HG03432 (cell line): ENCODE data around the gene SPATA6L.

Experiments used
- ATAC-seq: cut with Tn5 transposase; IDR thresholded peaks from one replicate; pipeline ENCODE4 v1.9.1; 2021; ENCODE audit warnings: mild to moderate bottlenecking, moderate library complexity; ENCODE audit not compliant: unreplicated experiment

SPATA6L gene

DNA sequence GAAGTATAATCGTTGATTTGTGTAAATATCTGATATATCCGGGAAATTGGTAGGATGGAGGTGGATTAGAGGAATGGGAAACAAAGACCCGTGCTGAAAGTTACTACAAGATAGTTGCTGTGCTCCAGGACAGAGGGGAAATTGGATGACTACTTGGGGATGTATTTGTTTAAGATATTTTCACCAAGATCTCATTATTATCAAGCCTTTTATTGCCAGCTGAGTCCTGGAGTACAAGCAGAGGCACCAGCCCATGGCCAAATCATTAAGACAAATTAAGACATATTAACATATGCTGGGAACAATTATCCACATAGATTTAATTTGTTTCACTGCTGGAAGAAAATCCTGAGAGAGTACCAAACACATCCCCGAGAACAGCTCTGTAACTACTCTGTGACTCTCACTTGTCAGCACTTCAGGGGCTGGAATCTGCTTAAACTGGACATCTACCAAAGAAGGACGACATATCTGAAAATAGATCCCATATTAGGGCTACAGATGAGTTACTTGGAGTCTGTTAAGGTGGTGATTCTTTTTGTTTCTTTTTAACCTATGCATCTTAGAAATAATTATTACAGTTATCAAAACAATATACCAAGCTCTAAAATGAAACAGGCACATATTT is 107.8 kb downstream of the SPATA6L start:
- no peak for ATAC-seq

DNA sequence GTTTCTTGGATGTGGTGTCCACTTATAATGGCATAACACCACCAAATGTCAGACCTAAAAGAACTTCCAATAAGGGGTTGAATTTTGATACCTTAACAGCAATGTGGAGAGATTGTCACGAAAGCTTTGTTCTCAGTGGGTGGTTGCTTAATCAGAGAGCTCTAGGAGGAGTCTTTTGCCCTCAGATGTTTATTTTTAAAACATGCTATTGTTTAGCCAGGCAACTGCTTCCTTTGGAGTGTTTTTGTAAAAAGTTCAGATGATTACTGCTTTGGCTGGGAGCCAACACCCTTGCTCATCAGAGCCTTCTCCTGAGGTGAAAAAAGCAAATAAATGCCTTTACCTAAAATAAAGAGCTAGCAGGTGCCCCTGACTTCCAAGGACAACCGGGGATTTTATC is 111.0 kb downstream of the SPATA6L start:
- ATAC-seq: no peak

DNA sequence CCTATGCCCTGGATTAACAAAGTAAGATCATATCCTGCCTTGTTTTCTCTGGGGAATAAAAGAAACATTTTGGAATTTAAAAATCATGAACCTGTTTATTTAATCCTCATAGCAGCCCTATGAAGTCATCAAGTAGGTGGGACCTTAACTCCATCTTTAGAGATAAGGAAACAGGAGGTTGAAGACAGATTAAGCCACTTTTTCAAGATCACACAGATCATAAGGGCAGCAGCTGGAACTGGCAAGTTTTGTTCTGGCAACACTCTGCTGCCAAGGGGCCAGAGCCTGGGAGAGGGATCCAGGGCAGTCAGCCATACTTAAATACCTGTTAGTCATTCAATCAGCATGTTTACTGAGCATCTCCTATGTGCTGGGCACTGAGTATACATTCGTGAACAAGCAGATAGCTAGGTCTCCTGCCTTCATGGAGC is 112.3 kb downstream of the SPATA6L start:
- no peak for ATAC-seq

DNA sequence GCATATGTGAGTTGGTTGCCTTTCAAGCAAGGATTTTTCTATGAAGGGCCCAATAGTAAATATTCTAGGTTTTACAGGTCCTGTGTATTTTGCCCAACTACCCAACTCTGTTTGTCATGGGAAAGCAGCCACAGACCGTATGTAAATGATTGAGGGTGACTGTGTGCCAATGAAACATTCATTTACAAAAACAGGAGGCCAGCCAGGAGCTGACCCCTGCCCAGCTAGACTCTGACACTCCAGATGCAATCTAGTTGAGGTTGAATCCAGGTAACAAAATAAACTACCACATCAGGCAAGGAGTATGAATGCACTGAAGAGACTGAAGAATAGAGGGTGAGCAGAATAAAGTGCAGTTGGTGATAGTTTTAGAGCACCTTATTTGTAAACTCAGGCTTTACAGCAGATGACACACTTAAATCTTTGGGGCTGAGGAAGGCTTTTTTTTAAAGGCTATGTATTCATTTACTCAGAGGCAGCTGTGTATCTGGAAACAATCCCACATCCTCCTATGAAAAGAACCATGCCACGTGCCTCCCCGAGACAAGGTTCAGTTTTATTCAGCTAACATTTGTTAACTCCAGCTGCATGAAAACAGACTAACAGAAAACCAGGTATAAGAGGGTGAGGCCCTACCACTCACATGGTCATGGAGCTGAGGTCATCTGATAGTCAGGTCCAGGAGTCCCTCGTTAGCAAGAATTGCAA is 115.3 kb downstream of the SPATA6L start:
- ATAC-seq: no peak

DNA sequence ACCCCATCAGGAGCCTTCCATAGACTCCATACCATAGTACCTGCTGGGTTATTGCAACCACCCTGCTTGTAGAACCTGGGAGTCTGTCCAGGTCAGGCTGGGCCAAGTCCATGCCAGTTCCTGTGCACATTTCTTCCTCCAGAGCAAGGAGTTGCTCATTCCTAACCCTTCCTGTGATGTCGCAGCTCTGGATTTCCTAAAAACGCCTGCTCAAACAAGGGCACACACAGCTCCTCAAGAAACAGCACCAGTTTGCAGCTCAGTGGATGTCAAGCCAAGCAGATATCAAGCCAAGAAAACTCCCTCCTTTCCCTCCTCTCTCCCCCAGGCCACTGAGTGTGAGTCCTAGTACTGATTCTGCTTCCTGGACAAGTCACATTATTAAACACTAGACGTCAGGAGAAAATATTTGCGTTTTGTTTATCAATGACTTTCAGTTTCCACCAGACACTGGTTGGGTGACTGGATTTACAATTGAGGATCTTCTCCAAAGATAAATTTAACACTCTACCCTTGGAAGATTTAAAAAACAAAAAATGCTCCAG is 116.5 kb downstream of the SPATA6L start:
- no peak for ATAC-seq

DNA sequence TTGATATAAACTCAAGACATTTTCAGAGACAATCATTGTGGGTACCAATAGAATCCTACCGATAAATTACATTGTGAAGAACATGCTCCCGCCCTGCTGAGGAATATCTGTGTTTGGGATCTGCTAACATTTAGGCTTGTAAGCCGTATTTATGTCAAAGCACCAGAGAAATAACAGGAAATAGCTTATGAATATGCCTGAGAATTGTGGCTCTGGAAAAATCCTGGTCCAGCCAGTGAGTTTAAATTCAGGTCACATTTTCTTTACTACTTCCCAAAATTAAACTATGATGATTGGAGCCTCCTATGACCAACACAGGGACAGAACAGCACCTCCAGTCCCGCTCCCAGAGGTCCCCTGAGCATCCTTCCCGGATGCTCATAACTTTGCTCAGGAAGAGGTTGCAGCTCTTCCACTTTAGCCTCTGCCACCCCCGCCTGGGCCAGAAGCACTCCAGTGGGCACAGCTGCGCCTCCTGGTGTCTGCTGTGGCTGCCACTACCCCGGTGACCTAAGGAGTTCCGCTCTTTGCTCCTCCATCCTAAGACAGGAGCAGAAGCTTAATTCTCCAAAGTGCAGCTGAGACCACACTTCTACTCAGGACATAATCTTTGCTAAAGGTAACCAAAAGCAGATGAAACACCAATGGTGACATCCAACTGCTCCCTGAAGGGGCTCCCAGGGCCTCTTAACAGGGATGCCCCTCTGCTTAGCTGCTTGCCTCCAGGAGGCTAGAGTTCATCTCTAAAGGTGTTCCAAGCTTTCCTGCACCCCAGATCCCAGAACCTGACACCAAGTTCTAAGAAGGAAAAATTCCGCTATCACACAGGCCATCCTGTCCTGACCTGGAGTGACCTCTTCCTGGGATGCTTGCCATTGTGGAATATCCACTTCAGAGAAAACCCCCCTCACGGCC is 117.2 kb downstream of the SPATA6L start:
- peak; percentile 57 for ATAC-seq
